ENCODE measurements around the gene SH2B3.
"Not testable (repeated sequence)": the region's sequence is repeated elsewhere in the genome, so short reads cannot be mapped to it uniquely, and the experiment has no call there.

The SH2B3 gene

GRCh38 chr12:111386885-111387284 is 18.8 kb upstream of the SH2B3 start:
- DNase-seq (ENCODE audit: low spot score): no peak

- DNase-seq (ENCODE audit: low spot score): no peak
Observed at GRCh38 chr12:111387747-111388323, 17.9 kb upstream of the SH2B3 start.

DNA sequence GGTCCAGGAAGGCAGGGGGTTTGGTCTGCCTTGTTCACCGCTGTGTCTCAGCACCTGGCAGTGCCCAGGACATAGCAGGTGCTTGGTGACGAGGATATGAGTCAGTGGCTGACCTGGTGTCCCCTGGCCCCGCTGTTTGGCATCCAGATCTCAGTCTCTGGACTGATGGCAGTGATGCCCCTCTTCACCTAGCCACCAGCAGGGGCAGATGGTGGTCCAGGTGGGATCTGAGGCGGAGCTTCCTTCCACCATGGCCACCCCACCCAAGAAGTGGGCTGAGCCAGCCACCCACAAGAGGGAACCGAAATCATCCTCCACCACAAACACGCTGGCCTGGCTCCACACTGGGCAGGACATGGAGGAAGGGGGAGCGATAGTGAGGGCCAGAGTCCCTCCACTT is 16.1 kb upstream of the SH2B3 start:
- DNase-seq (ENCODE audit: low spot score): no peak

GRCh38 chr12:111390910-111391309 is 14.8 kb upstream of the SH2B3 start:
- DNase-seq (ENCODE audit: low spot score): no peak

- no peak for DNase-seq (ENCODE audit: low spot score)
Observed at GRCh38 chr12:111393700-111394300, 11.9 kb upstream of the SH2B3 start.

DNA sequence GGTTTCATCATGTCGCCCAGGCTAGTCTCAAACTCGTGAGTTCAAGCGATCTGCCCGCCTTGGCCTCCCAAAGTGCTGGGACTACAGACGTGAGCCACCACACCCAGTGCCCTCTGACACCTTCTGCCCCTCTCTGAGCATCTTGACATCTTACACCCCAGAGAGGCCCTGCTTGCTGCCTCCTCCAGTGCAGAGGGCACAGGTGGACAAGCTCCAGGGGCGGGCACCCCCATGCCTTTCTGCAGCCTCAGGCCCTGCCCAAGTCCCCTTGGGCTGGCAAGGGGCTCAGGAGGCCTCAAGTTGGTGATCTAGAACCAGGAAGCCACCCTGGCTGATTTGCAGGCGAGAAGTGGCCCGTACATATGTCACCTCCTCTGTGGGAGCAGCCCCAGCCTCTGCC is 11.2 kb upstream of the SH2B3 start:
- DNase-seq (ENCODE audit: low spot score): no peak

DNA sequence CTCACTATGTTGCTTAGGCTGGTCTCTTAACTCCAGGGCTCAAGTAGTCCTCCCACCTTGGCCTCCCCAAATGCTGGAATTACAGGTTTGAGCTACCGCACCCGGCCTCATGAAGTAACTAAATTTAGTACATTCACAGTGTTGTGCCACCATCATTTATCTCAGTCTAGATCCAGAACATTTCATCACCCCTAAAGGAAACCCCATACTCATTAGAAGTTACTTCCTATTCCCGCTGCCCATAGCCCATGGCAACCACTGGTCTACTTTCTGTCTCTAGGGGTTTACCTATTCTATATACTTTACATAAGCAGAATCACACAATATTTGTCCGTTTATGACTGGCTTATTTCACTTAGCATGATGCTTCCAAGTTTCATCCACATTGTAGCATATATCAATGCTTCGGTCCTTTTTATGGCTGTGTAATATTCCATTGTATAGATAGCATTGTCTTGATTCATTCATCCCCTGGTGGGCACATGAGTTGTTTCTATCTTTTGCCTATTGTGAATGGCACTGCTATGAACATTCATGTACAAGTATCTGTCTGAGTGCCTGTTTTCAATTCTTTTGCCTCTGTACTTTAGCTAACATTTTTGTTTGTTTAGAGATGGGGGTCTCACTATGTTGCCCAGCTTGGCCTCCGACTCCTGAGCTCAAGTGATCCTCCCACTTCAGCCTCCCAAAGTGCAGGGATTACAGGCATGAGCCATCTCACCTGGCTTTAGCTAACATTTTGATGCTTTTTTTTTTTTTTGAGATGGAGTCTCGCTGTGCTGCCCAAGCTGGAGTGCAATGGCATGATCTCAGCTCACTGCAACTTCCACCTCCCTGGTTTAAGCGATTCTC is 10.2 kb upstream of the SH2B3 start:
- DNase-seq (ENCODE audit: low spot score): no peak

DNA sequence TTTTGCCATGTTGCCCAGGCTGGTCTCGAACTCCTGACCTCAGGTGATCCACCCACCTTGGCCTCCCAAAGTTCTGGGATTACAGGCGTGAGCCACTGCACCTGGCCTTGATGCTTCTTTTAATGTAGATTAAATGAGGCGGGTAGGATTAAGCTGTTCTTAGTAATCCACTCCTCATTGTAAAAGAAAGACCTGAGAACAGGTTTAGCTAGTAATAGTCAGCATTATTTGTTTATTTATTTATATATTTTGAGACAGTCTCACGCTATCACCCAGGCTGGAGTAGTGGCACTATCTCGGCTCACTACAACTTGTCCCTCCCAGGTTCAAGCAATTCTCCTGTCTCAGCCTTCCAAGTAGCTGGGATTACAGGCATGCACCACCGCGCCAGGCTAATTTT is 9.5 kb upstream of the SH2B3 start:
- DNase-seq (ENCODE audit: low spot score): not testable (repeated sequence)

GRCh38 chr12:111396726-111397445 is 8.8 kb upstream of the SH2B3 start:
- peak; percentile 77 for DNase-seq (ENCODE audit: low spot score)

GRCh38 chr12:111398530-111398929 is 7.2 kb upstream of the SH2B3 start:
- DNase-seq (ENCODE audit: low spot score): no peak

- DNase-seq (ENCODE audit: low spot score): not testable (repeated sequence)
Observed at GRCh38 chr12:111399741-111400404, 5.8 kb upstream of the SH2B3 start.

DNA sequence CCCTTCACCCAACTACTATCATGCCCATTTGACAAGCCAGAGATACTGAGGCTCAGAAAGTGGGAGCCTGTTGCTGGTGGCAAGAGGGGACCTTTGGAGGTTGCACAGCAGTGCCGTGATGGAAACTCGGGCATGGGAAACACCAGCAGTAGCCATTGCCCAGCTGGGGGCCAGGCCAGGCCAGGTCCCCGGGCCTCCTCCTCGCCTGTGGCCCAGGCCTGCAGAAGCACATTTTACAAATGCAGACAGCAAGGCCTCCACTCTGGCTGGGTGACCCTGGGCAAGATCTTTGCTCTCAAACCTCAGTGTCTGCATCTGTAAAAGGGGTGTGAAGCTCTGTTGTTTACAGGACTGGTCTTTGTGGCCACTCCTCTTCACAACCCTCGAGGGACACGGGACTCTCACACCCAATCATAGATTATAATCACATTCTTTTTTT is 4.5 kb upstream of the SH2B3 start:
- DNase-seq (ENCODE audit: low spot score): no peak

- not testable (repeated sequence) for DNase-seq (ENCODE audit: low spot score)
Observed at GRCh38 chr12:111402490-111402824, 3.3 kb upstream of the SH2B3 start.

DNA sequence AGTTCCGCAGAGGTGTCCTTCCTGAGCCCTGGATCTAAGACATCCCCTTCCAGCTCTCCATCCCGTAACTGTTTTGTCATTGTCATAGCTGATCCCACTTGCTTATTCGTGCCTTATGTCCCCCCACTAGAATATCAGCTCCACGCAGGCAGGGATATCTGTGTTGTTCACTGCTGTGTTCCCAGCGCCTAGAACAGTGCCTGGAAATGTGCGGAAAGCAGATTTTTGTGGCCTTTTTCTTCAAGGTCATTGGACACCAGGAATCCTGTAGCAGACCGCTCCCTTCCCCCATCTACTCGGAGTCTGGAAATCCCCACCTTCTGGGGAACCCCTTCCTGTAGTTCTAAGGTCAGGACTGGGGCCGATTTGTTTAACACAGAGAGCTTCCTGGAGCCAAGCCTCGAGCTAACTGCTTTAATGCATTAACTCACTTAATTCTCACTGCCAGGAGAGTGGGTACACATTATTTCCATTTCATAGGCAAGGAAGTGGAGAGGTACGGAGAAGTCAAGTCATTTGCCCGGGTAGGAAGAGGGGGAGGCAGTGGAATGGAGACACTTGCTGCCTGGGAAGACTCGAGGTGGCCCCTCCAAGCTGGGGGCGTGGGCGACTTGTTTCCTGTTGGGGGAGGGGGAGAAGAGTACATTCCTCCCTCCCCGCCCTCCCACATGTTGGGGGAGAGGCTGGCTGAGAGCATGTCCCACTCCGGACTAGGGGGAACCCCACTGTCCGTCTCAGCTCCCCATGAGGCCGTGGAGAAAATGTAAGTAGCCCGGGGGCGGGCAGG is 1.2 kb upstream of the SH2B3 start:
- DNase-seq (ENCODE audit: low spot score): peak; percentile 37

DNA sequence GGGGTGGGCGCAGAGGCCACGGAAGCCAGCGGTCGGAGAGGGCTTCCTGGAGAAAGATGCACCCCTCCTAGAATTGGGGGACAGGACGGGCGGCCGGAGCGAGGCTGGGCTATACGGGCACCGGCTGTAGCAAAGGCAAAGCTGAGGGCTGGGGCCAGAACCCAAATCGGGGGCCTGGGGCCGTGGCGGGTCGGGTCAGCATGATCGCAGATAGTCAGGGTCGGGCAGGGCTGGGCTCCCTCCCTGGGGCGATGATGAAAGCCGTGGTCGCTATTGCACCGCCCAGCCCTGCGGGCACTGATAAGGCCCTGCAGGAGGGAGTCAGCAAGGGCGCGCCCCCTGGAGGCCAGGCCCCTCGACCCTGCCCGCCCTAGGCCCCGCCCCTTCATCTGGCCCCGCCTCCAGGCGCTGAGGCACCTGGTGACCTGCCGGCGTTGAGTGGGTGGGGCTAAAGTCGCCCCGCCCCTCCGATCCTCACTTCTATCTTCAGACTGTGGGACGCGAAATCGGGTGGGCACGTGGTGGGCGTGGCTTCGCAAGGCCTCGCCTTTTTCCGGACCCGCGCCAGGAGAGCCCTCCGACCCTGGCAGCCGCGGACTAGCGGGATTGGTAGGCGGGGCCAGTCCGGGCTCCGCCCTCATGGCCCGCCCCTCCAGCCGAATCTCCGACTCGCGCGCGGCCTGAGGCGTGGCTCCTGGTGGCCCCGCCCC is 419 bp upstream of the SH2B3 start:
- peak; percentile 98 for DNase-seq (ENCODE audit: low spot score)

- no peak for DNase-seq (ENCODE audit: low spot score)
Observed at GRCh38 chr12:111406474-111407376, 1.0 kb downstream of the SH2B3 start.

- DNase-seq (ENCODE audit: low spot score): peak; percentile 52
Observed at GRCh38 chr12:111407377-111408115, 1.8 kb downstream of the SH2B3 start.

GRCh38 chr12:111408116-111408440 is 2.4 kb downstream of the SH2B3 start:
- no peak for DNase-seq (ENCODE audit: low spot score)
